SH-SY5Y (cell line): Measurements from ENCODE around the gene CDC25A.

Experiments used
- GATA2 ChIP-seq: IDR thresholded peaks from 2 replicates; pipeline ENCODE4 v1.6.1; 2011; ENCODE audit warnings: mild to moderate bottlenecking, low read depth, low read length
- GATA3 ChIP-seq: IDR thresholded peaks from 2 replicates; pipeline ENCODE4 v1.6.1; 2011; ENCODE audit warnings: low read depth, mild to moderate bottlenecking, low read length, moderate library complexity

- TF ChIP-seq GATA3 (no peak), GATA2 (no peak)
Measured at GRCh38 chr3:48180531-48181253, 7.5 kb downstream of the CDC25A start.
